ENCODE data around the gene OR11A1. TPM values are rescaled to one million over a fixed set of nuclear protein-coding genes. Genes with fewer than 3 reads are reported as not detected.

The OR11A1 gene
- total RNA-seq (not detected), total RNA-seq (0 to 0.06 (median 0) reads per million in 29 experiments)
- total RNA-seq (2013) = not detected

DNA sequence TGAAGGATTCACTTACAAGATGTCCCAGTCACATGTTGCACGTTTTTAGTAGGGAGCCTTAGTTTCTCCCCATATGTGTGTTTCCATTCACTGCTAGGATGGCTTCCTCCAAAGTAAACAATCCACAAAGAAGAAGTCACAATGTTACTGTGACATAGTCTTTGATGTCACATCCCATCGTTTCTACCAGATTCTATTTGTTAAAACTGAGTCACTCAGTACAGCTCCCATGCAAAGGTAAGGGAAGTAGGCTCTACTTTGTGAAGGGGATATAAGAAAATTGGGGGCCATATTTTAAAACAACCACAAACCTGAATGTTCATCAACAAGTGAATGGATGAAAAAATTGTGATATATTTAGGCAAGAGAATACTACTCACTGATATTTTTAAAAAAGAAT lies at the start of gene OR11A1, which contains the start of gene OR2H1:
OR11A1 (minus strand) TSS at position 101 of the 400 bp plus-strand sequence. CDS start 29,430 bp downstream, outside the sequence.
OR2H1 (plus strand) TSS at position 185 of the 400 bp plus-strand sequence. CDS start 4,615 bp downstream, outside the sequence.
- no peaks in the 10 kb centered on the region for H3K36me3 Mint-ChIP-seq
- CTCF ChIA-PET = no interaction called here
- H3K4me1 Mint-ChIP-seq = no peaks in the 10 kb centered on the region

DNA sequence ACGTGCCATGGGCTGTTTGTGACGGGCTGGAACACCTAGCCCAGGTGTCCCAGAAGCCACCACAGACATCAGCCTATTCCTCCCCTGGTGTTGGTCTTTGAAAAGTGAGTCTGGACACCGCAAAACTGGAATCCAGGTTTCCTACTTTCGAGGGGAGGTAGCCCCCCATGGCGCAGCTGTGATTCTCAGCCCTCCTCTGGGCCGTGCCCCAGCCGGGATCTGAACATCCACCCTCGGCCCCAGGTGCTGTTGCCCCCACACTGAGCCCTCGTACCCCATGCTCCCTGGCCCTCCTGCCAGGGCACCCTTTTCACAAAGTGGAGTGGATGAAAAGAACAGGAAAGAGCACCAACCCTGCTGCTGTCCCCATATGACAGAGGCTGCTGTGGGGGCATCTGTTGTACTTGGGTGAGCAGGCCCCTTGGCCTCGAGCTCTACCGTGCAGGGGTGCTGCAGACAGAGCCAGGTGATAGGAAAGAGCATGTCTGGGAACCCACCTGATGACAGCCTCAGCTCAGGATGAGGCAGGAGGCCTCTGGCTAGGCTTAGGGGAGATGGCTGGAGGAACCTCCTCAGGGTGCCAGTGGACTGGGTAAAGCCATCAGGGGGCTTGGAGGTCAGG lies 49.7 kb upstream of the OR11A1 start:
- ChIA-PET CTCF (no interaction called here), POLR2A (no interaction called here)
- no peak overlapping the region for H3K4me3 Mint-ChIP-seq
- Histone ChIP-seq H3K36me3 (ENCODE audit: control insufficient read depth in 2 of 2, extremely low read depth in 1 of 2, insufficient read depth in 1 of 2, low read length in 1 of 2) (no peaks in the 10 kb centered on the region), H3K27me3 (replicated peaks in 1 of 2; ENCODE audit: control insufficient read depth in 2 of 2, extremely low read depth in 1 of 2, insufficient read depth in 2 of 2, low read length in 1 of 2) (peaks cover 0 to 44% of the 10 kb centered on the region in 2 experiments), H3K27ac (ENCODE audit: low read length) (no peak overlapping the region), H3K9me3 (no peaks in the 10 kb centered on the region), H3K4me1 (ENCODE audit: control insufficient read depth in 1 of 2, extremely low read depth in 1 of 2, insufficient read depth in 2 of 2, low read length in 2 of 2) (no peaks in the 10 kb centered on the region), H3K4me3 (ENCODE audit: control insufficient read depth in 1 of 2, extremely low read depth in 1 of 2, low read length in 1 of 2) (no peak overlapping the region)
- 72% methylated on average over 9 of the region's 11 CpGs for WGBS (ENCODE audit: insufficient coverage)
- no peak for DNase-seq
- H3K9me3 Mint-ChIP-seq = no peaks in the 10 kb centered on the region
- no peaks in the 10 kb centered on the region for H3K36me3 Mint-ChIP-seq
- H3K27me3 Mint-ChIP-seq = peaks cover 15 to 23% of the 10 kb centered on the region in 2 donors
- no peaks in the 10 kb centered on the region for H3K4me1 Mint-ChIP-seq
- no peak overlapping the region for H3K27ac Mint-ChIP-seq
- ATAC-seq (replicated peaks in 1 of 4) = no peak

More for the DNA sequence above, at the start of gene OR11A1, which contains the start of gene OR2H1:
- Histone ChIP-seq H3K4me1 (ENCODE audit: control insufficient read depth in 1 of 2, extremely low read depth in 1 of 2, insufficient read depth in 2 of 2, low read length in 2 of 2) (no peaks in the 10 kb centered on the region), H3K9me3 (no peaks in the 10 kb centered on the region), H3K36me3 (ENCODE audit: control insufficient read depth in 2 of 2, extremely low read depth in 1 of 2, insufficient read depth in 1 of 2, low read length in 1 of 2) (no peaks in the 10 kb centered on the region), H3K4me3 (ENCODE audit: control insufficient read depth in 1 of 2, extremely low read depth in 1 of 2, low read length in 1 of 2) (no peak within 1 kb of the TSS), H3K27ac (ENCODE audit: low read length) (no peak within 1 kb of the TSS), H3K27me3 (replicated peaks in 1 of 2; ENCODE audit: control insufficient read depth in 2 of 2, extremely low read depth in 1 of 2, insufficient read depth in 2 of 2, low read length in 1 of 2) (peaks cover 0 to 6% of the 10 kb centered on the region in 2 experiments)
- Mint-ChIP-seq H3K27ac (no peak within 1 kb of the TSS), H3K4me3 (no peak within 1 kb of the TSS), H3K27me3 (peaks cover 20 to 21% of the 10 kb centered on the region in 2 donors), H3K9me3 (no peaks in the 10 kb centered on the region)
- POLR2A ChIA-PET = no interaction called here
- no peak for ATAC-seq (replicated peaks in 1 of 4)
- no CpG with 5 or more reads among the region's 2 CpGs for WGBS (ENCODE audit: insufficient coverage)
- DNase-seq = no peak

DNA sequence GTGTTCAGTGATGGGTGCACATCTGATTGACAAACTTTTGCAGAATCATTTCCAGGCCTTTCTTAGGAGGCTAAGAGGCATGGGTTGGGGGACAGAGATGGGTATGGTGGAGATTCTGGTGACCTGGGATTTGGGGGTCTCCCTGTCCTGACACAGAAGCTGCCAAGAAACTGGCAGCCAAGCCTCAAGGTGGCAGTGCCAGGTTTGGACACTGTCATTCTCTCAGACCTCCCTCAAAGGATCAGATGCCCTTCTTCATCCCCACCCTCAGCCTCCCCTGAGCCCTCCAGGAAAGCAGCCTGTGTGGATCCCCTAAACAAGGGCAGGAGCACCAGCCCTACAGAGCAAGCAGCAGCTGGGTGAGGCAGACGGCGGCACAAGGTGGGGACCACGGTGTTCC lies 48.9 kb upstream of the OR11A1 start:
- ATAC-seq (replicated peaks in 1 of 4) (no peak), DNase-seq (no peak)
- H3K36me3 ChIP-seq (ENCODE audit: control insufficient read depth in 2 of 2, extremely low read depth in 1 of 2, insufficient read depth in 1 of 2, low read length in 1 of 2) = no peaks in the 10 kb centered on the region
- no peak overlapping the region for H3K27ac Mint-ChIP-seq
- peaks cover 0 to 49% of the 10 kb centered on the region in 2 experiments for H3K27me3 ChIP-seq (replicated peaks in 1 of 2; ENCODE audit: control insufficient read depth in 2 of 2, extremely low read depth in 1 of 2, insufficient read depth in 2 of 2, low read length in 1 of 2)
- no peaks in the 10 kb centered on the region for H3K4me1 Mint-ChIP-seq
- peaks cover 12 to 26% of the 10 kb centered on the region in 2 donors for H3K27me3 Mint-ChIP-seq
- ChIA-PET POLR2A (no interaction called here), CTCF (no interaction called here)
- H3K9me3 ChIP-seq = no peaks in the 10 kb centered on the region
- H3K4me3 ChIP-seq (ENCODE audit: control insufficient read depth in 1 of 2, extremely low read depth in 1 of 2, low read length in 1 of 2) = no peak overlapping the region
- no peak overlapping the region for H3K4me3 Mint-ChIP-seq
- WGBS (ENCODE audit: insufficient coverage) = 89% methylated on average over 3 of the region's 3 CpGs
- no peak overlapping the region for H3K27ac ChIP-seq (ENCODE audit: low read length)
- no peaks in the 10 kb centered on the region for H3K9me3 Mint-ChIP-seq
- no peaks in the 10 kb centered on the region for H3K4me1 ChIP-seq (ENCODE audit: control insufficient read depth in 1 of 2, extremely low read depth in 1 of 2, insufficient read depth in 2 of 2, low read length in 2 of 2)
- no peaks in the 10 kb centered on the region for H3K36me3 Mint-ChIP-seq

- Mint-ChIP-seq H3K36me3 (no peaks in the 10 kb centered on the region), H3K4me3 (no peak overlapping the region), H3K27me3 (peaks cover 15 to 27% of the 10 kb centered on the region in 2 donors), H3K4me1 (no peaks in the 10 kb centered on the region), H3K9me3 (no peaks in the 10 kb centered on the region), H3K27ac (no peak overlapping the region)
- no peaks in the 10 kb centered on the region for H3K4me1 ChIP-seq (ENCODE audit: control insufficient read depth in 1 of 2, extremely low read depth in 1 of 2, insufficient read depth in 2 of 2, low read length in 2 of 2)
- H3K27me3 ChIP-seq (replicated peaks in 1 of 2; ENCODE audit: control insufficient read depth in 2 of 2, extremely low read depth in 1 of 2, insufficient read depth in 2 of 2, low read length in 1 of 2) = peaks cover 0 to 55% of the 10 kb centered on the region in 2 experiments
- no CpG with 5 or more reads among the region's 2 CpGs for WGBS (ENCODE audit: insufficient coverage)
- no peaks in the 10 kb centered on the region for H3K36me3 ChIP-seq (ENCODE audit: control insufficient read depth in 2 of 2, extremely low read depth in 1 of 2, insufficient read depth in 1 of 2, low read length in 1 of 2)
- ChIA-PET POLR2A (no interaction called here), CTCF (no interaction called here)
- H3K27ac ChIP-seq (ENCODE audit: low read length) = no peak overlapping the region
- H3K9me3 ChIP-seq = no peaks in the 10 kb centered on the region
- ATAC-seq (replicated peaks in 1 of 4) = no peak
- H3K4me3 ChIP-seq (ENCODE audit: control insufficient read depth in 1 of 2, extremely low read depth in 1 of 2, low read length in 1 of 2) = no peak overlapping the region
- no peak for DNase-seq
Measured at GRCh38 chr6:29504961-29505360, 48.1 kb upstream of the OR11A1 start.

DNA sequence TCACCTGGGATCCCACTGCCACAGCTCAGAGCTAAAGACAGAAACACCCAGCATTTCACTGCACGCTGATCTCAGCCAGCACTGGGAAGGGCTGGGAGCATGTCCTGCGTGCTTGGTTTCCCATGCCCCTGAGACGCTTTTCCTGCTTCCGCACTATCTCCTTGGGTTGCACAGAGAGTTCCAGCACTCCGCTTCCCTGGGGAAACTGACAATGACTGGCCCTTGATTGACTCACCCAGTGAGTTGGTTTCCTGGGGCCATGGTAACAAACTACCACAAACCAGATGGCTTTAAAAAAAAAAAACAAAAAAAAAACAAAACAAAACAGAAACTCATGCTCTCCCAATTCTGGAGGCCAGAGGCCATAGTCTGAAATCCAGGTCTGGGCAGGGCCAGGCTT lies 45.7 kb upstream of the OR11A1 start:
- Mint-ChIP-seq H3K4me1 (no peaks in the 10 kb centered on the region), H3K27ac (no peak overlapping the region), H3K4me3 (no peak overlapping the region), H3K36me3 (no peaks in the 10 kb centered on the region), H3K27me3 (peaks cover 21 to 34% of the 10 kb centered on the region in 2 donors), H3K9me3 (no peaks in the 10 kb centered on the region)
- CTCF ChIA-PET = no interaction called here
- H3K4me1 ChIP-seq (ENCODE audit: control insufficient read depth in 1 of 2, extremely low read depth in 1 of 2, insufficient read depth in 2 of 2, low read length in 2 of 2) = no peaks in the 10 kb centered on the region
- no peak overlapping the region for H3K27ac ChIP-seq (ENCODE audit: low read length)
- POLR2A ChIA-PET = no interaction called here
- no peaks in the 10 kb centered on the region for H3K36me3 ChIP-seq (ENCODE audit: control insufficient read depth in 2 of 2, extremely low read depth in 1 of 2, insufficient read depth in 1 of 2, low read length in 1 of 2)
- H3K9me3 ChIP-seq = no peaks in the 10 kb centered on the region
- H3K4me3 ChIP-seq (ENCODE audit: control insufficient read depth in 1 of 2, extremely low read depth in 1 of 2, low read length in 1 of 2) = no peak overlapping the region
- ATAC-seq (replicated peaks in 1 of 4) = no peak
- 85% methylated on average over 5 of the region's 5 CpGs for WGBS (ENCODE audit: insufficient coverage)
- H3K27me3 ChIP-seq (replicated peaks in 1 of 2; ENCODE audit: control insufficient read depth in 2 of 2, extremely low read depth in 1 of 2, insufficient read depth in 2 of 2, low read length in 1 of 2) = peaks cover 0 to 47% of the 10 kb centered on the region in 2 experiments
- DNase-seq = no peak

- H3K27ac Mint-ChIP-seq = no peak overlapping the region
- H3K4me1 Mint-ChIP-seq = no peaks in the 10 kb centered on the region
- DNase-seq (no peak), ATAC-seq (replicated peaks in 1 of 4) (no peak)
- 75% methylated on average over 2 of the region's 3 CpGs for WGBS (ENCODE audit: insufficient coverage)
- H3K9me3 Mint-ChIP-seq = no peaks in the 10 kb centered on the region
- no peaks in the 10 kb centered on the region for H3K4me1 ChIP-seq (ENCODE audit: control insufficient read depth in 1 of 2, extremely low read depth in 1 of 2, insufficient read depth in 2 of 2, low read length in 2 of 2)
- peaks cover 25 to 37% of the 10 kb centered on the region in 2 donors for H3K27me3 Mint-ChIP-seq
- peaks cover 0 to 49% of the 10 kb centered on the region in 2 experiments for H3K27me3 ChIP-seq (replicated peaks in 1 of 2; ENCODE audit: control insufficient read depth in 2 of 2, extremely low read depth in 1 of 2, insufficient read depth in 2 of 2, low read length in 1 of 2)
- H3K9me3 ChIP-seq = no peaks in the 10 kb centered on the region
- POLR2A ChIA-PET = no interaction called here
- H3K27ac ChIP-seq (ENCODE audit: low read length) = no peak overlapping the region
- H3K36me3 Mint-ChIP-seq = no peaks in the 10 kb centered on the region
- CTCF ChIA-PET = no interaction called here
- no peaks in the 10 kb centered on the region for H3K36me3 ChIP-seq (ENCODE audit: control insufficient read depth in 2 of 2, extremely low read depth in 1 of 2, insufficient read depth in 1 of 2, low read length in 1 of 2)
- no peak overlapping the region for H3K4me3 Mint-ChIP-seq
- H3K4me3 ChIP-seq (ENCODE audit: control insufficient read depth in 1 of 2, extremely low read depth in 1 of 2, low read length in 1 of 2) = no peak overlapping the region
Measured at GRCh38 chr6:29502181-29502580, 45.3 kb upstream of the OR11A1 start.
